GM13976 (cell line): ENCODE data around the gene ZNF276.

Source experiments
- DNase-seq: peaks from one replicate; pipeline ENCODE4 v3.0.0; 2012; ENCODE audit warnings: low spot score
- in situ Hi-C: fragments of 300-500 bp; cut with MboI; formaldehyde crosslinking; loops from one replicate; pipeline ENCODE4 v1.12.0; 2022; ENCODE audit warnings: low sequenced_read_pairs, mixed read lengths, inconsistent platforms; ENCODE audit not compliant: unreplicated experiment
- TF ChIP-seq, protein P1 (sequence below): IDR thresholded peaks from 2 replicates; pipeline ENCODE4 v1.5.1; 2012; ENCODE audit warnings: borderline replicate concordance, mild to moderate bottlenecking; ENCODE audit not compliant: insufficient read depth; ENCODE audit errors: extremely low read depth, missing control alignments, control extremely low read depth

Gene ZNF276

DNA sequence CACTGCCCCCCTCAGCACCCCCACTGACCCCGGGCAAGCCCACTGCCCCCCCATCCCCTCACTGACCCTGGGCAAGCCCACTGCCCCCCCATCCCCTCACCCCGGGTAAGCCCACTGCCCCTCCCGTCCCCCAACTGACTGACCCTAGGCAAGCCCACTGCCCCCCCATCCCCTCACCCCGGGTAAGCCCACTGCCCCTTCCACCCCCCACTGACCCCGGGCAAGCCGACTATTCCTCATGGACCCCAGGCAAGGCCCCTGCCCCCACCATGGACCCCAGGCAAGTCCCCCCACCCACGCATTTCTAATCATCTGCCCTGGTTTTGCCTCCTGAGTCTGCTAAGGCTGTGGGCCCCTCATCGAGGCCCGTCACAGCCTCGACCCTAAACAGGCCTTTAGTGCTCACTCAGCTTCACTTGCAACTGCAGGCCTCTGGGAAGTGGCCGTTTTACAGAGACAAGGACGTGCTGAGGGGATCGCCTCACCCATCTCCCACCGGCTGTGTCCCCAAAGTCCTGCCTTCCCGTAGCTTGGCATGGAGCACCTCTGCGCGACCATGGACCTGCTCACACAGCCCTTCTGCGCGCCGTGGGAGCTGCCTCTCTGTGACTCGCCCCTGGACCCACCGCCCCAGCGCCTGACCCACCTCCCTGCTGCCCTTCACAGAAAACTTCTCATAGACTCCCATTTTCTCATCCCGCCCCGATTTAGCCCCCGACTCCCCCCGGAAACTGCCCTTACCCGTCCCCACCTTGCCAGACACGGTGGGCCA is 4.2 kb upstream of the ZNF276 start:
- TF ChIP-seq, protein P1, sequence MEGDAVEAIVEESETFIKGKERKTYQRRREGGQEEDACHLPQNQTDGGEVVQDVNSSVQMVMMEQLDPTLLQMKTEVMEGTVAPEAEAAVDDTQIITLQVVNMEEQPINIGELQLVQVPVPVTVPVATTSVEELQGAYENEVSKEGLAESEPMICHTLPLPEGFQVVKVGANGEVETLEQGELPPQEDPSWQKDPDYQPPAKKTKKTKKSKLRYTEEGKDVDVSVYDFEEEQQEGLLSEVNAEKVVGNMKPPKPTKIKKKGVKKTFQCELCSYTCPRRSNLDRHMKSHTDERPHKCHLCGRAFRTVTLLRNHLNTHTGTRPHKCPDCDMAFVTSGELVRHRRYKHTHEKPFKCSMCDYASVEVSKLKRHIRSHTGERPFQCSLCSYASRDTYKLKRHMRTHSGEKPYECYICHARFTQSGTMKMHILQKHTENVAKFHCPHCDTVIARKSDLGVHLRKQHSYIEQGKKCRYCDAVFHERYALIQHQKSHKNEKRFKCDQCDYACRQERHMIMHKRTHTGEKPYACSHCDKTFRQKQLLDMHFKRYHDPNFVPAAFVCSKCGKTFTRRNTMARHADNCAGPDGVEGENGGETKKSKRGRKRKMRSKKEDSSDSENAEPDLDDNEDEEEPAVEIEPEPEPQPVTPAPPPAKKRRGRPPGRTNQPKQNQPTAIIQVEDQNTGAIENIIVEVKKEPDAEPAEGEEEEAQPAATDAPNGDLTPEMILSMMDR: no peak
- DNase-seq: no peak
- in situ Hi-C loops: no loop called here

DNA sequence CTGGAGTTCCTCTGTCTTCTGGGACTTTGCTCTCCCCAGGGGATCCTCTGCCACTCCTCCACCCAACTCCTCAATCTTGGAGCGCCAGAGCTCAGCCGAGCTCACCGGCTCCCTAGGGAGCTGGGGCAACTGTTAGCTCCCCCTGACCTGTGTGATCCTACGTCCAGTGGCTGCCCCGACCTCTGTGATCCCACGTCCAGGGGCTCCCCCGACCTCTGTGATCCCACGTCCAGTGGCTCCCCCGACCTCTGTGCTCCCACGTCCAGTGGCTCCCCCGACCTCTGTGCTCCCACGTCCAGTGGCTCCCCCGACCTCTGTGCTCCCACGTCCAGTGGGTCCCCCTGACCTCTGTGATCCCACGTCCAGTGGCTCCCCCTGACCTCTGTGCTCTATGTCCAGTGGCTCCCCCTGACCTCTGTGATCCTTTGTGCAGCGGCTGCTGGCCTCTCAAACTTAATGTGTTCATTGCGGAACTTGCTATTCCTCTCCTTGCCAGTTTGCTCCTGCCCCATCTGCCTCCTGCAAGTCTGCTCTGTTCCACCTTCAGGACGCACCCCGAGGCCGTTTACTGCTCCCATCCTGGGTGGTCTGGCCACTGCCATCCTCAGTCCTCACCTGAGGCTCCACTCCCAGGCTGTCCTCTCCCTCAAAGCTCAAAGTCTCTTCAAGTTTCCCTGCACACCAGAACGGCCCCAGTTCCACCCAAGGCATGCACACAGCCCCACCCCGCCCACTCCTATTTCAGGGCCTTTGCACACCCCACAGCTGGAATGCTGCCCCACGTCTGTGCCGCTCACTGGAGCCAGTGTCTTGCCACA is 3.4 kb upstream of the ZNF276 start:
- TF ChIP-seq, protein P1: no peak
- in situ Hi-C loops: no loop called here
- DNase-seq: no peak

DNA sequence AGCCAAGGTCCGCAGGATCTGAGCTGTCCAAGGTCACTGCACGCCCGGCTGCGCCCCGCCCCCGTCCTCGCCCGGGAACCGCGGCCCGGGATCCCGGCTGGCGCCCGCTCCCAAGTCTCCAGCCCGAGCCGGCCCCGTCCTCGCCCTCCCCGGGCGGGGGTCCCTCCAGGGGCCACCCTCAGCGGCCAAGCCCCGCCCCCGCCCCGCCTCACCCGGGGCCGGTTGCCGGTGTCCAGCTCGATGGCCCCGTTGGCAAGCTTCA is 855 bp upstream of the ZNF276 start:
- no peak for DNase-seq
- TF ChIP-seq, protein P1: no peak
- in situ Hi-C loops: no loop called here

DNA sequence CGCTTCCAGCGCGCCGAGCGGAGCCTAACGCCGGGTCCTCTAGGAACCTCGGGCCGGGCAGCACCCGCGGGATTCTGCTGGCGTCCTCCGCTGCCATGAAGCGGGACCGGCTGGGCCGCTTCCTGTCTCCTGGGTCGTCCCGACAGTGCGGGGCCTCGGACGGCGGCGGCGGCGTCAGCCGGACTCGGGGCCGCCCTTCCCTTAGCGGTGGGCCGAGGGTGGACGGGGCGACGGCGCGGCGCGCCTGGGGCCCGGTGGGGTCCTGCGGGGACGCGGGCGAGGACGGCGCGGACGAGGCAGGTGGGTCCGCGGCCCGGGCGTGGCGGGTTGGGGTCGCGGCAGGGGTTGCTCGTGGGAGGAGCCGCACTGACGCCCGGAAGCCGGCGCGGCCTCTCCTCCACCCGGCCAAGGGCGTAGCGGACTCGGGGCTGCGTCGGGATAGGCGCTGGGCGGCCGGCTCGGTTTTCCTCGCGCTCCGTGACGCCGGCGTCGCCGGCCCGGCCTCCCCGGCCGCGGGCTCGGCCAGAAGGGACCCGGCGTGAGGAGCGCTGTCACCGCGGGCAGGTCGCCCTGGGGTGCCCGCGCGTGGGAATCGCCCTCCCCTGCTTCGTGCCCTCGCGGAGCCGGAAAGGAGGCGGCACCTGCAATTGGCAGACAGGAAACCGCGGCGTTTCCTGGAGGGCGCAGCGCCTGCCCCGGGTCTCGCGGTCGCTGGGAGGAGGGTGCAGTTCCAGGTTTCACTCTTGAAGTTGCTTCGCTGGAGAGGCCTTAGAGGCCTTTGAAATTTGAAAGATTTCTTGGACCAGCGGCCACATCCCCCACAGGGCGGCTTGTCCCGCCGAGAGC is 432 bp downstream of the ZNF276 start:
- TF ChIP-seq, protein P1: no peak
- DNase-seq: peak; percentile 63

DNA sequence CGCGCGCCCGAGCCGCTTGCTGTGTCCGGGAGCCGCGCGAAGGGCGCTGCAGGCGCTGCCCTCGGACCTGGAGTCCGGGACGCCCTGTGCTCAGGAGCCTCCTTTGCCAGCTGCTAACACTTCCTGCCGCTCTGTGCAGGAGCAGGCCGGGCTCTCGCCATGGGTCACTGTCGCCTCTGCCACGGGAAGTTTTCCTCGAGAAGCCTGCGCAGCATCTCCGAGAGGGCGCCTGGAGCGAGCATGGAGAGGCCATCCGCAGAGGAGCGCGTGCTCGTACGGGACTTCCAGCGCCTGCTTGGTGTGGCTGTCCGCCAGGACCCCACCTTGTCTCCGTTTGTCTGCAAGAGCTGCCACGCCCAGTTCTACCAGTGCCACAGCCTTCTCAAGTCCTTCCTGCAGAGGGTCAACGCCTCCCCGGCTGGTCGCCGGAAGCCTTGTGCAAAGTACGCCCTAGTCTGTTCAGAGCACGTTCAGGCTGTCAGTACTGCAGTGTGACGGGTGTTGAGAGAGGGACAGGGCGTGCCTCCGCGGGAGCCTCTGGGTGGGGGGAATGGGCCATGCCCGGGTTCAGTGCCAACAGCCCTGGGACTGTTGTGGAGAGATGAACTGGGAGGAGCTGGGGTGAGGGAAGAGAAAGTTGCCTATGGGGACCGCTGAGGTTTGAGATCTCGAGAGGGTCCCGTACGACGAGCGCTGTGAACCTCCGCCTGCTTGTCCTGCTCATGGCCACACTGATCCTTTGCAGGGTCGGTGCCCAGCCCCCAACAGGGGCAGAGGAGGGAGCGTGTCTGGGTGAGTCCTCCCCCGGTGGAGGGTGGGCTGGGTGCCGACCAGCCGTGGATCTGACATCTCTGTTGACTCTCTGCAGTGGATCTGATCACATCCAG is 1.3 kb downstream of the ZNF276 start:
- peak; percentile 61 for DNase-seq
- in situ Hi-C loops: no loop called here
- TF ChIP-seq, protein P1: no peak

More for the DNA sequence above, 432 bp downstream of the ZNF276 start:
- in situ Hi-C loops: no loop called here
